HG03520 (cell line): Measurements from ENCODE around the gene INTS6.
A peak's percentile ranks its signal among the peaks of the same experiment; 100 is the strongest.

Source experiments
- ATAC-seq: cut with Tn5 transposase; IDR thresholded peaks from one replicate; pipeline ENCODE4 v1.9.1; 2021; ENCODE audit warnings: mild to moderate bottlenecking, moderate library complexity; ENCODE audit not compliant: unreplicated experiment

Gene INTS6

GRCh38 chr13:51457086-51457815 is 4.4 kb upstream of the INTS6 start:
- ATAC-seq = no peak

DNA sequence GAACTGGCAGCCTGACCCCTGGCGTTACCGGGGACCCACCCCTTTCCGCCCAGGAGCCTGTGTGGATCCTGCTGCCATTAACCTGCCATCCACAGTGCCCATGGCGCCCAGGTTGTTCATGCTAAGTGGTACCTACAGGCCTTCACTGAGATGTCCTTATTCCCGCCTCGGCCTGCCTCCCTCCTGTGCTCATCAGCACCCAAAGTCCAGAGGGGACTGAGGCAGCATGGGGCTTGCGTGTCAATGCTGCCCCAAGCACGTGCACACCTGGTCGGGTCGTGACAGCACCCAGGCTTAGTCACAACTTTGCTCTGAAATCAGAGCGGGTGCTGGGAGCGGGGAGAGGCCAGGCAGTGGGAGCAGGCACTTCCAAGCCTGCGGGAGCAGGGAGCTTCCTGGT is 3.7 kb upstream of the INTS6 start:
- no peak for ATAC-seq

- ATAC-seq = no peak
Observed at GRCh38 chr13:51455532-51455931, 2.7 kb upstream of the INTS6 start.

- ATAC-seq = no peak
Observed at GRCh38 chr13:51453959-51454703, 1.3 kb upstream of the INTS6 start.

GRCh38 chr13:51453207-51453958 is 547 bp upstream of the INTS6 start:
- peak; percentile 35 for ATAC-seq

GRCh38 chr13:51451467-51452360 is 1.1 kb downstream of the INTS6 start:
- peak; percentile 30 for ATAC-seq

DNA sequence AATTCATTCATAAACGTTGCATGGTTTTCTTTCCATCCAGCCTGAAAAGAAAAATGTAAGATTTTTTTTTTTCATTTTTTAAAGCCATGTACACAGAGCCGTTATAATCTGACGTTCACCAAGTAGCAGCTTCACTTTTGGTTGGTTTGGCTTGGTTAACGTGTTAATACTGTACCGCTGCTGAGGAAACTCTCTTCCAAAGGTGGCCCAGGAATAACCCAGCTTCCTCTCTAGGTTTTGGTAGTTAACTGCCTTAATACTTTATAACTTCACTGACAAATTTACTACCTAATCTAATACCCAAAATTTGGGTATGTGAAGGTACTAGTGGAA is 1.7 kb downstream of the INTS6 start:
- no peak for ATAC-seq

- ATAC-seq = no peak
Observed at GRCh38 chr13:51449018-51449417, 3.8 kb downstream of the INTS6 start.

GRCh38 chr13:51444922-51445321 is 7.9 kb downstream of the INTS6 start:
- ATAC-seq = no peak

- ATAC-seq = no peak
Observed at GRCh38 chr13:51440381-51440780, 12.5 kb downstream of the INTS6 start.

- ATAC-seq = no peak
Observed at GRCh38 chr13:51437550-51438127, 15.2 kb downstream of the INTS6 start.

DNA sequence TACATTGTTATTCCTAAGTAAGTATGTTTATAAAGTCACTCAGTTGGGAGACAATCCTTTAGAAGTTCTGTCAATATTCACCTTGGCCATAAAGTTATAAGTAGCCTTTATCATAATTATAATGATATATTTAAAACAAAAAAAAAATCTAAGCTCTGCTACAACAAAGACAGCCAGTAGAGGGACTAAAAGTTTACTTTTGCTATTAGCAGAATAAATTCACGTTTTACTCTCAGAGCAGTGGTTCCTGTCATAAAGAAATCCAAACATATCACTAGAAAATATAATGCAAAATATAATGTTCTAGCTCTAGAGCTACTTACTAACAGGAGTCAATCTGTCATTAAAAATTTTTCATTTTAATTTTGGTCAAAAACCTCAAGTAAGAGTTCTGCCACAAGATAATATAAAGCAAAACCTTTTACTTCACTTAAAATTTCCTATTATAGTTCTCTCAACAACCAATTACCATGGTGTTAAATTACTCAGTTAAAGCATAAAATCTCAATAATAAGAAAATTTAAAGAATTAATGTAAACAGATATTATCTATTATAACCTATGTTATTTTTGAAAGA is 17.7 kb downstream of the INTS6 start:
- no peak for ATAC-seq

DNA sequence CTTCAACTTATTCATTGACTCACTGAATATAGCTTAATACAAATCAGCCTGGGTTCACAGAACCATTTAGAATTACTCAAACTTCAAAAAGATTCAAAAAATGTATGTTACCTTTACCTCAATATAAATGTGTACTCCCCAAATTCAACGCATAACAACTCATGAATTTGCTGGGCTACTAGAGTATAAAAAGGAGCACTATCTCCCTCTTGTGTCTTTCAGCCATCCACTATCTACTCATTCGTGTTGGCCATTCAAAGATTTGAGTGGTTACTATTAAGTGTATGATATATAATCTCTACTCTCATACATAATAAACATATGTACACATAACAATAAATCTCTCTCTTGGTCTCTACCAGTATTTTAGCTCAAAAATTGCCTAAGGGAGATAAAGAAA is 20.3 kb downstream of the INTS6 start:
- ATAC-seq = no peak

DNA sequence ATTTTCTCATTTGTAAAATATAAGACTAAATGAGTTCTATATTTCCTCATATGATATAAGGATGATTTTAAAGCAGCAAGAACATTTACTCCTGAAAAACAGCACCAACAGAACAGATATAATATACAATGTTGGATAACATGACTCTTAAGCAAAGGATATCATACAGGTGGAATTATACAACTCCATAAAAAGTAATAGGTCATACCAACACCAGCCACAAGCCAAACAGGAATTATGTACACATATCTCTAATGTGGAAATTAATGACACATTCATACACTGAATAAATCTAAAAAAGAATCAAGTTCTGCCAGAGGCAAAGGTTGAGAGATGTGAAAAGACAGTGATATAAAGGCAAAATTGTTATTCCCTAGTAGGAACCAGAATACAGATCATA is 25.9 kb downstream of the INTS6 start:
- no peak for ATAC-seq

GRCh38 chr13:51425410-51426042 is 27.3 kb downstream of the INTS6 start:
- ATAC-seq = no peak

GRCh38 chr13:51423766-51424165 is 29.1 kb downstream of the INTS6 start:
- ATAC-seq = no peak

GRCh38 chr13:51422484-51422883 is 30.4 kb downstream of the INTS6 start:
- no peak for ATAC-seq

GRCh38 chr13:51420681-51421490 is 31.9 kb downstream of the INTS6 start:
- ATAC-seq = no peak
